Left renal pelvis (tissue), 4 donors: ENCODE measurements around the gene ALB. TPM values are rescaled to one million over a fixed set of nuclear protein-coding genes. Genes with fewer than 3 reads are reported as not detected.

ENCODE experiments used
- DNase-seq, 4 donors: peaks; one replicate each; pipeline ENCODE4 v3.0.0-alpha.2; 2013; ENCODE audit warnings: low read depth in 4 of 4, low spot score in 3 of 4
- polyA plus RNA-seq, 4 donors: library from polyadenylated mRNA; unstranded; fragments of 120-200 nt; gene quantifications; one replicate each; pipeline ENCODE4 v1.2.1, GENCODE V29; 2013; ENCODE audit not compliant: insufficient read length in 4 of 4

Gene ALB
- polyA plus RNA-seq, 4 donors = 1.8 to 921 (median 12.6) TPM

DNA sequence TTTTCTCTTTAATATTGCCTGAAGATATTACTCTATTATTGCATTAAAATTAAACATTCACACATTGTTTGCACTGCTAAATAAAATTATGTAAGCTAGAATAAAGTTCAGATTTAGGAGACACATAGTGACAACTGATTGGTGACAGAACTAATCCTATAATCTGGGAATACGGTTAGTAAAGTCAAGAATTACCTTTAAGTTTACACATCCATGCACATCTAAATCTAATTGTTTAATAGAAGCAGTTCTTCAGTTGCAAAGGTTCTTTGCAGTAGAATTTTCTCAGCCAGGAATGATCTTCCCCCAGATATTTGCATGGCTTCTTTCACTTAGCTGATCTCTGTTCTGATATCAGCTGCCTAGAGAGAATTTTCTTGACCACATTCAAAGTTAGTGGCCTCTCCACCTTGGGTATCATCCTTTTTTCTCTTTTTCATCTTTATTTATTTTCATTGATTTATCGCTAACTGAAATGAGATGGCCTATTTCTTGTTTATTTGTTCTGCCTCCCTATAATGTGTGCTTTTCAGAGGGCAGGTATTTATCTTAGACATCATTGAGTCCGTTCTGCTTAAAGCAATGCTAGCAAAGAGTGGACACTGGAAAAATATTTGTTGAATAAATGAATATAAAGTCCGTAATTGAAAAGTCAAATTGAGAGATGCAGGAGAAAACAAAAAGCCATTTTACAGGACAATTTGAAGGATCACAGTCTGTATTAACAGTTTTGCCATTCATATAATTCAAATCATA, 44.5 kb downstream of the ALB start:
- DNase-seq = no peak

DNA sequence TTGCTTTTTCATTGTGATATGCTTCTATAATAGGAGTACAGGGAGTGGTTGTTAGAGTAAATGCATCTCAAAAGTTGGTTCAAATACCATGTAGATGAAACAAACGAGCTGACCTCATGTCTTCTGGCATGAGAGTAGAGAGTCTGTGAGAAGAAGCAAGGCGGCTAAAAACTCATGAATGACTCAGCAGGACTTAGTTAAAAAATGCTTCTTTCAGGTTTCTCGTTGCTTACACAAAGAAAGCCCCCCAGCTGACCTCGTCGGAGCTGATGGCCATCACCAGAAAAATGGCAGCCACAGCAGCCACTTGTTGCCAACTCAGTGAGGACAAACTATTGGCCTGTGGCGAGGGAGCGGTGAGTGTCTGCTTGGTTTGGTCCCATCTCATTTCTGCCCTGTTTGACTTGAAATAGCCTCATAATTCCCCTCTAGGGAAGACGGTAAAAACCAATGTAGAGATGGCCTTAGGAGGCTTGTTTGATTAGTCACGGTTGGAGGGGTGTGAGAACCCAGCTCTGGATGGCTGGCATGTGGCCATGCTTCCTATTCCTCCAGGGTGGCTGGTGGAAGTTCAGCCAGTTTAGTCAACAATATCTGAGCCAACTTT, 46.4 kb downstream of the ALB start:
- DNase-seq = no peak

DNA sequence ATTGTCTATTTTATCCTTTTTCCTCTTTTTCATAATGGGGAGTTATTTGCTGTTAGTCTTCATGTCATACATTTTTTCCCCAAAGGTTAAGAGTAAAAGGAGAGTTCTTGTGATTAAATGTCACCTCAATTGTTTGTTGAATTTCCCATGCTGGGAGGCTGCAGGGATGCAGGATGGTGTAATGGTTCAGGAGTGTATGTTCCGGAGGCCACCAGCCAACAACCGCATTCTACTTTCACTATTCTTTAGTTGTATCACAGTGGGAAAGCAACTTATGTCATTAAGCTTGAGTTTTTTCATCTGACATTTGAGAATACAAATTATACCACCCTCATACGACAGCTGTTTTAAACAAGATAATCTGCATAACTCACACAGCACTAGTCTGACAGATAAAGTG, 47.3 kb downstream of the ALB start:
- no peak for DNase-seq

DNA sequence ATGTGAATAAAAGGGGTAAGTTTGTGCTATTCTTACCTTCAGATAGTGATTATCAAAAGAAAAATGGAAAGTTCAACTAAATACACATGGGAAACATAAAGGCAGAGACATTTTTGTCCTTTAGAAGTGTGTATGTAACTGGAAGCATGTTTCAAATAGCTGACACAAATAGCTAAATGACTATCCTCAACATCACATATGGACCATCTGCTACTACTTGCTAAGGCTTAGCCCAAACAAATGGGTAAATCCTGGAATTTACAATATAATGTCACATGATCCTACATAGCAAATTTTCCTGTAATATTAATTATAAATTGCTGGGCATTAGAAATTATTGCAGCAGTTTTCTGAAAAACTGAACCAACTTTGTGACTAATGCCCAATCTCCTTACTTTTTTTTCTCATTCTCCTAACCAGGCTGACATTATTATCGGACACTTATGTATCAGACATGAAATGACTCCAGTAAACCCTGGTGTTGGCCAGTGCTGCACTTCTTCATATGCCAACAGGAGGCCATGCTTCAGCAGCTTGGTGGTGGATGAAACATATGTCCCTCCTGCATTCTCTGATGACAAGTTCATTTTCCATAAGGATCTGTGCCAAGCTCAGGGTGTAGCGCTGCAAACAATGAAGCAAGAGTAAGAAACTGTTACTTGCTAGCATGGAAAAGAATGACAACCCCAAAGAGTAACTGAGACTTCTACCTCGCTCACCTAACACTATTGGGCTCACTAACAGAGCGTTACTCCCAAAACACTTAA, 48.1 kb downstream of the ALB start:
- no peak for DNase-seq

DNA sequence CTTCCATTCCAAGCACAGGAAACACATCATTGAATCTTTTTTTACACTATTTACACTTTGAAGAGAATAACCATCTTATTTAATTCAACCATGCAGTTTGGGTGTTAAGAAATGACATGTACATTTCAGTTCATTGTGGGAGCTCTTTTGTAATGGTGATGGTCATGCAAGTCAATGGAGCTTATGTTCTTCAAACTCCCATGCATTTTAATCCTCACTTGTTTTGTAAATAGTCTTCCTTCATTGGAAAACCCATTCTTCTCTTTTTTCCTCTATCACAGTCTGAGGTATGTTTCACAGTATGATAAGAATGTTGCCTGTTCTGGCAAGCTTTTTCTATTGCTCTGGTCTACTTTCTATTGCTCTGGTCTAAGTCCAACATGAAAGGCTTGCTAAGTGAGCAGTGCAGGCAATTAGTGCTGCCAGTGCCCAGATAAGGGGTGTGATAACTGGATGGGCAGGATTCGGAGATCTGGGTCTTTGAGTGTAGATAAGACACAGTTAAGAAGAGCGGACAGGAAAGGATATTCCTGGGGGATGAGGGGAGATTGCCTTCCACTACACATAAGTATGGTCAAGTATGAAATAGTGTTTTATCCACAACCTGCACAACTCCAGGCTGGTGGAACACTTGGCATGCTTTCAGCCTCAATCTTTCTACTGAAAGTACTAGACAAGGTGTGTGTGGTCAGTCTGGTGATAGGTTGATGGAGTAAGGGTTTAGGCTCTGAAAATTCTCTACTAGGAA, 49.0 kb downstream of the ALB start:
- DNase-seq = no peak

DNA sequence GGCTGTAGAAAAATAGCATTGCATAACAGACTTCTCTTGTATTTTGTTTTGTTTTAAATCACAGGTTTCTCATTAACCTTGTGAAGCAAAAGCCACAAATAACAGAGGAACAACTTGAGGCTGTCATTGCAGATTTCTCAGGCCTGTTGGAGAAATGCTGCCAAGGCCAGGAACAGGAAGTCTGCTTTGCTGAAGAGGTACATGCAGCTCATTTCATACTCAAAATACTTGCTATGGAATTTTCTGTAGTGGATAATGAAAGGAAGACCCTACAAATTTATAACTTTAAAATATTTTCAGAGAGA, 49.6 kb downstream of the ALB start:
- no peak for DNase-seq

DNA sequence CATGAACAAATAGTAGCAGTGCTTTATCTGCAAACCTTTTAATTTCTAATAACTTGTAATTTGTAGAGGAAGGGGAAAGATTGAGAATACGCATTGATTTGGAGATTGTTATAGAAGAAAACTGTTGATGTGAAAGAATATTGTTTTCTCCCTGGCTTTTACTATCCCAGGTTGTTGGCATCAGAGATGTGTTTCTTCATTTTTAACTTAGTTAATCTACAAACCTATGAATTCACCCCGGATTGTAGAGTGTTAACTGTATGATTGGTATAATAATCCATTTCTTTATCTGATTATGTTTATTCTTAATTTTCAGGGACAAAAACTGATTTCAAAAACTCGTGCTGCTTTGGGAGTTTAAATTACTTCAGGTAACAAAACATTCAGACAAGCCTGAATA, 50.8 kb downstream of the ALB start:
- no peak for DNase-seq

DNA sequence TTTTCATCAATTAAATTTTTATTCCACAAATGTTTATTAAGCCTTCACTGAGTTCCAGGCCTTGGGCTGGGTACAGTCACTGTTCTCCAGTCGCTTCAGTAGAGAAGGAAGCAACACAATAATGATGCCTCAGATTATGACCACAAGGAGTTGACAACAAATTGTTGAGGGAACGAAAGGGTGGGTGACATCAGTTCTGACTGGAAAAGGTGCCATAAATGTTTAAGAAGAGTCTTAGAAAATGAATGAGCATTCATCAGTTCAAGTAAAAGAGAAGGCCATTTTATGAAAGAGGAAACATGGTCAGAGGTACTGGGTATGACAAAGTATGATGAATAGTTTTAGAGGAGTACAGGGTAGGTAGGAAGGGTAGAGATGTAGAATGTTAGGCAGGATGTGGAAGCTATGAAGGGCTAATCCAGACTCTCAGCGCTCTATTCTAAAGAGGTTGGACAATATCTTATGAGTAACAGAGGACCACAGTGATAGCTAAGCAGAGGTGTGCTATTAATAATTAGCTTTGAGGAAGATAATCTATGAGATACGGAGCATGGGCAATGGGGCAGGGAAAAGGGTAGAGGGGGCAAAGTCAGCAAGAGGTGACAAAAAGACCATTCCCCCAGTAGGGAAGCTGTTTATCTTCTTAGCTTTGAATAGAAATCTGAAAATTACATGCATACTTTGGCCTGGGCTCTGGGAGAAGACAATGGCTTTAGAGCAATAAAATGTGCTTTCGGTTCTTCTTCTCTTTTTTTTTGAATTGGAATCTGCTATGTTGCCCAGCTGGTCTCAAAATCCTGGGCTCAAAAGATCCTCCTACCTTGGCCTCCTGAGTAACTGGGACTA, 52.3 kb downstream of the ALB start:
- DNase-seq = no peak

DNA sequence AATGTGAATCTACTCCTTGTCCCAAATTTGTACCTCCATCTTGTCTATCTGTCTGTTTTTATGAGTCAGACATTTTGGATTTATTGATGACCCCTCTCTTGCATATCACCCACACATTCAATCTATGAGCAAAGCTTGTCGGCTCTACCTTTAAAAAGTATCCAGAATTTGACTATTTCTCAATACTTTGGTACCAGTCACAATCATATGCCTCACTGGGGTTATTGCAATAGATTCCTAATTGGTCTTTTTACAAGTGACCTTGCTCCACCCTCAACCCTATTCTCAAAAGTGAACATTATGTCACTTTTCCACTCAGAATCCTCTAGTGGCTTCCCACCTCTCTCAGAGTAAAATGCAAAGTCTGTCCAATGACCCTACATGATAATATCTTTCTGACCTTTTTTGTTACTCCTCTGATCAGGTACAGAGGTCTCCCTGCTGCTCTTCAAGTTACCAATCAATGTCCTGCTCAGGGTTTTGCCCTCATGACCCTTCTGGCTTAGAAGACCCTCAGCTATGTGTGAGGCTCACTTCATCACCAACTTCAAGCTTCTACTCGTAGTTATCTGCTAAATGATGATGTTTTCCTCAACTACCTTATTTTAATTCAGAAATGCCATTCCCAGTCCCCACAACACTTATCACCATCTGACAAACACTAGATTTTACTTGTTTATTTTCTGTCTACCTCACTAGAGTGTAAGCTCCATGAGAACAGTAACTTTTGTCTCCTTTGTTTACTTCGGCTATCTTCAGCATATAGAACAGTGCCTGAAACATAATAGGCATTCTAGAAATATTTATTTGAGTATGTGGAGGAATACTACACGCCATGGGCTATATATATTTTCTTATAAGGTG, 54.3 kb downstream of the ALB start:
- no peak for DNase-seq

DNA sequence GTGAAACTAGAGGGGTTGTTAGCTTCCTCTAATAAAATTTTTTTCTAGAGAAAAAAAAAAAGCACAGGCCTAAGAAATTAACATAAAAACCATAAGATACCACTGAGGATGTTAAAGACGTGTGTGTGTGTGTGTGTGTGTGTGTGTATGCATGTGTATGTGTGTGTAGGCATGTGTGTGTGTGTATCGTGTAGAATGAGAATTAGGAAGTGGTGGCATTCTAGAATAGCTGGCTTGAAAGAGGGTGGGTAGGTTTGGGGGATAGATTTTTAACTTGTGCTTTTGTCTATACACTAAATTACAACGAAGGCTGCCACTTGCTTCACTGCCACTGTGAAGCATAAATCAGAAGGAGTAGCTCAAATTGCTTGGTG, 54.9 kb downstream of the ALB start:
- DNase-seq = no peak

DNA sequence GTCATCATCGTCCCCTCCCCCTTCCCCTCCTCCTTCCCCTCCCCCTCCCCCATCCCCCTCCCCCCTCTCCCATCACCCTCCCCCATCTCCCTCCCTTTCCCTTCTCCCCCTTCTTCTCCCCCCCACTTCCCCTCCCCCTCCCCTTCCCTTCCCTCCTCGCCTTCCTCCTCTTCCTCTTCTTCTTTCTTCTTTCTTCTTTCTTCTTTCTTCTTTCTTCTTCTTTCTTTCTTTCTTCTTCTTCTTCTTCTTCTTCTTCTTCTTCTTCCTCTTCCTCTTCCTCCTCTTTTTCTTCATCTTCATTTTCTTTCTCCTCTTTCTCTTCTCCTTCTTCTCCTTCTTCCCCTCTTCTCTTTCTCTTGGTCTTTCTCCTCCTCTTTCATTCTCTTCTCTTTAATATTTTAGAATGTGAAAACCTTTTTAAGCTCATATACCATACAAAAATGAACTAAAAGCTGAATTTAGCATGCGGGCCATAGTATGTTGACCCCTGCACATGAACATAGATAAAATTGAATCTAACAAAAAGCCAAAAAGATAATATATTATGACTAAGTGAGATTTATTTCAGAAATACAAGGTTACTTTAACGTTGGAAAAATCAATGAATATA, 56.9 kb downstream of the ALB start:
- no peak for DNase-seq

DNA sequence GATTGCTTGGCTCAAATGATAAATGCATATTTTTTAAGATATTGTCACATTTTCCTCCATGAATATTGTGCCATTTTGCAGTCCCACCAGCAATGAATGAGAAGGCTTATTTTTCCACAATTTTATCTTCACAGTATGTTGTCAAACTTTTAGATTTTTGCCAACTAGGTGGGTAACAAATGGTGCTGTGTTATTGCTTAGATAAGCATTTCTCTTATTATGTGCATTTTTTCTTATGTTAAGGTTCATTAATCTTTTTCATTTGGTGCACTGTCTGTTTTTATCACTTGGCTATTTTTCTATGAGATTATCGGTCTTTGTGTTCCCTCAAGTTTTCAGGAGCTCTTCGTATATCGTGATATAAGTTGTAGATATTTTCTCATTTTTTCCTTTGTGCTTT, 64.1 kb downstream of the ALB start:
- DNase-seq = no peak

DNA sequence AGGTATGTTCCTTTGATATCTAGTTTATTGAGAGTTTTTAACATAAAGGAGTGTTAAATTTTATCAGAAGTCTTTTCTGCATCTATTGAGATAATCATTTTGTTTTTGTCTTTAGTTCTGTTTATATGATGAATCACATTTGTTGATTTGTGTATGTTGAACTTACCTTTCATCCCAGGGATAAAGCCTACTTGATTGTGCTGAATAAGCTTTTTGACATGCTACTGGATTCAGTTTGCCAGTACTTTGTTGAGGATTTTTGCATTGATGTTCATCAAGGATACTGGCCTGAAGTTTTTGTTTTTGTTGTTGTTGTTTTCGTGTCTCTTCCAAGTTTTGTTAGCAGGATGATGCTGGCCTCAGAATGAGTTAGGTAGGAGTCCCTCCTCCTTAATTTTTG, 66.6 kb downstream of the ALB start:
- no peak for DNase-seq

Other genes with a start within 250 kb of the ALB start
- 10 to 100 TPM; 61.5 to 79.4 (median 69.5) TPM for gene ANKRD17, start 145.5 kb upstream of the ALB start, polyA plus RNA-seq
- gene AFP, start 31.9 kb downstream of the ALB start, polyA plus RNA-seq = 100 to 1,000 TPM; 110 to 978 (median 698) TPM
- 10 to 100 TPM in 2 of 4 donors, 1 to 10 TPM in 1, under 1 TPM in 1; 0.57 to 16.2 (median 10.9) TPM for gene AFM, start 77.5 kb downstream of the ALB start, polyA plus RNA-seq
- gene RASSF6, start 216.1 kb downstream of the ALB start, polyA plus RNA-seq = 1 to 10 TPM in 3 of 4 donors, under 1 TPM in 1; 0.25 to 7.6 (median 6.8) TPM